Measurements from ENCODE around the gene CRB3. TPM values are rescaled to one million over a fixed set of nuclear protein-coding genes. Genes with fewer than 3 reads are reported as not detected.

The CRB3 gene
- total RNA-seq, 1 donor from 2014 or later, result 57.4 TPM

Other genes starting within 250 kb of the CRB3 start
- 1.7 and 5.4 TPM in 2 replicates for gene MLLT1, start 184.3 kb upstream of the CRB3 start, total RNA-seq
- not detected in 2 replicates for gene ACER1, start 130.7 kb upstream of the CRB3 start, total RNA-seq
- gene CLPP, start 102.7 kb upstream of the CRB3 start, total RNA-seq, result 53.5 and 57.3 TPM in 2 replicates
- gene ALKBH7, start 91.5 kb upstream of the CRB3 start, total RNA-seq, result 24.1 and 67.2 TPM in 2 replicates
- 0.69 and 2.2 TPM in 2 replicates for gene PSPN, start 88.3 kb upstream of the CRB3 start, total RNA-seq
- gene GTF2F1, start 71.1 kb upstream of the CRB3 start, total RNA-seq, result 31.4 and 74.6 TPM in 2 replicates
- gene KHSRP, start 39.5 kb upstream of the CRB3 start, total RNA-seq, result 69.5 and 175 TPM in 2 replicates
- 0.10 TPM in 1 of 2 replicates, not detected in the other for gene SLC25A41, start 30.5 kb upstream of the CRB3 start, total RNA-seq
- 53.0 and 161 TPM in 2 replicates for gene SLC25A23, start 4.5 kb upstream of the CRB3 start, total RNA-seq
- gene DENND1C, start 17.5 kb downstream of the CRB3 start, total RNA-seq, result 0.20 and 0.52 TPM in 2 replicates
- gene TUBB4A, start 38.0 kb downstream of the CRB3 start, total RNA-seq, result 0.87 and 6.8 TPM in 2 replicates
- 7.4 and 30.9 TPM in 2 replicates for gene TNFSF9, start 66.8 kb downstream of the CRB3 start, total RNA-seq
- 26.0 and 112 TPM in 2 replicates for gene CD70, start 126.9 kb downstream of the CRB3 start, total RNA-seq
- 3.1 TPM in 1 of 2 replicates, not detected in the other for gene TNFSF14, start 205.9 kb downstream of the CRB3 start, total RNA-seq

All from renal cortical epithelial cell (primary cell).